C4-2B (cell line): ENCODE measurements around the gene PTRH2.

Source experiments
- CTCF ChIP-seq: fragments of 450-650 bp; conservative IDR thresholded peaks from 2 replicates; pipeline ENCODE4 v1.5.1; 2017; ENCODE audit warnings: mild to moderate bottlenecking
- ZFX ChIP-seq: fragments of 450-650 bp; IDR thresholded peaks from 2 replicates; pipeline ENCODE4 v1.6.1; 2017

- TF ChIP-seq CTCF (no peak), ZFX (no peak)
Observed at GRCh38 chr17:59743842-59744241, 36.6 kb upstream of the PTRH2 start.
